ENCODE data around the gene EPHA1. TPM values are rescaled to one million over a fixed set of nuclear protein-coding genes. Genes with fewer than 3 reads are reported as not detected.

Gene EPHA1
- total and polyA plus RNA-seq, 2 donors (not counting 3 experiments of a cell fraction or from before 2014, with no cell fraction given), result 0.07 TPM; not detected in 1

GRCh38 chr7:143360788-143361551 is 47.7 kb downstream of the EPHA1 start:
- no TSS peak for BruUV-seq (replicated peaks)
- no peak for TF ChIP-seq FOS (IDR thresholded peaks at IDR 0.05; ENCODE audit: borderline replicate concordance, insufficient read depth, low read length)
- TF ChIP-seq CTCF (IDR thresholded peaks at IDR 0.05; ENCODE audit: extremely low read depth in 1 of 2, insufficient read depth in 1 of 2, low read depth in 1 of 2, low read length in 2 of 2), result no peak
- no peak for TF ChIP-seq POLR2AphosphoS5 (IDR thresholded peaks at IDR 0.05; ENCODE audit: insufficient read depth, low read depth, low read length)
- TF ChIP-seq POLR2A (IDR thresholded peaks at IDR 0.05; ENCODE audit: low read depth, low read length), result no peak
- no peak for TF ChIP-seq GATA2 (IDR thresholded peaks at IDR 0.05; ENCODE audit: insufficient read depth, insufficient read length, low read depth, low read length)
- TF ChIP-seq MAX (IDR thresholded peaks at IDR 0.05; ENCODE audit: insufficient read depth, insufficient read length), result no peak
- no peak for TF ChIP-seq EZH2 (IDR thresholded peaks at IDR 0.05; ENCODE audit: borderline replicate concordance, low read depth, low read length, severe bottlenecking)
- Histone ChIP-seq H3K27me3 (ENCODE audit: control insufficient read depth in 2 of 2, insufficient read depth in 2 of 2, low read length in 2 of 2) (peaks cover 26 to 41% of the 10 kb centered on the region in 2 experiments), H3K9me3 (replicated peaks; ENCODE audit: control insufficient read depth, insufficient read depth, low read length) (no peaks in the 10 kb centered on the region), H3K4me1 (ENCODE audit: control insufficient read depth, extremely low read depth, insufficient read depth, low read length) (no peaks in the 10 kb centered on the region), H3K79me2 (ENCODE audit: control insufficient read depth, insufficient read depth, low read length) (no peaks in the 10 kb centered on the region), H3K36me3 (ENCODE audit: control insufficient read depth in 2 of 2, extremely low read depth in 1 of 2, insufficient read depth in 2 of 2, low read length in 2 of 2) (no peaks in the 10 kb centered on the region), H3K9ac (replicated peaks; ENCODE audit: extremely low read depth, insufficient read depth, low read length) (no peak overlapping the region), H3K9me1 (replicated peaks; ENCODE audit: control insufficient read depth, extremely low read depth, insufficient read depth, low read length) (no peaks in the 10 kb centered on the region), H4K20me1 (replicated peaks; ENCODE audit: control insufficient read depth, extremely low read depth, insufficient read depth, low read length) (no peaks in the 10 kb centered on the region), H2AFZ (ENCODE audit: low read depth, low read length) (no peak overlapping the region), H3K4me2 (ENCODE audit: insufficient read depth, low read length) (no peak overlapping the region), H3K4me3 (replicated peaks in 1 of 3; ENCODE audit: insufficient read depth in 1 of 3, low read depth in 1 of 3, low read length in 3 of 3) (no peak overlapping the region), H3K27ac (ENCODE audit: insufficient read depth, low read depth, low read length) (no peak overlapping the region)
- dilution Hi-C loops (cut with MboI; ENCODE audit: extremely low pct_ligation_motif_present, low sequenced_read_pairs) (no loop called here), intact Hi-C loops (cut with micrococcal nuclease) (loop anchor here (5.0 kb wide), 1 partner anchor 54 kb away; no protein-coding TSS in a partner anchor)
- DNase-seq (ENCODE audit: low read depth, low spot score) (no peak), FAIRE-seq (no peak)
- ChIA-PET POLR2A (no interaction called here), CTCF (interaction anchor here (0.9 to 3.1 kb wide), 4 partner anchors 8 to 121 kb away, joined by 3 to 12 read pairs (median 6); no protein-coding TSS in a partner anchor)

Data from endothelial cell of umbilical vein (primary cell).